Smooth muscle cell of the pulmonary artery (primary cell): ENCODE data around the gene TMOD4. TPM values are rescaled to one million over a fixed set of nuclear protein-coding genes. Genes with fewer than 3 reads are reported as not detected.

Experiments
- total RNA-seq: library from RNA; depleted of rRNA; stranded (reverse); fragments of >200 nt; gene quantifications from 2 replicates; pipeline ENCODE4 v1.2.3, GENCODE V29; 2014

TMOD4 gene
- not detected in 2 replicates for total RNA-seq

DNA sequence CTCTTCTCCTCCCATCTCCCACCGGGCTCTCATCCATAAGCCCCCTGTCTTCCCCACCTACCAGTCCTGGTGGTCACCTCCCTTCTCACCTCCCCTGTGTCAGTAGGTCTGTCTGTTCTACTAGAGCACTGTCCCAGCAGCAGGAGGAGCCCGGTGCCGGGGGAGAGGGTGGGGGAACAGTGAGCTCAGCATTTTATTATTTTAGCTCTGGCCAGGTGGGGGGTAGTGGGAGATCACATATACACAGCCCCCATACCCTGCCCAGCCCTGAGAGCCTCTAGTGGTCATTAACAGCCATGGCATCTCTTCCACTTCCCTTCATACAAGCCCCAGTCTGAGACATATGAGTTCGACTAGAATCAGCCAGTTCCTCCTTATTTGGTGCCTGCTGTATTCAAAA is at the start of gene TMOD4:
TSS of gene TMOD4 (minus strand) at position 119 of the 400 bp plus-strand sequence. CDS start 1,106 bp downstream, outside the sequence.

DNA sequence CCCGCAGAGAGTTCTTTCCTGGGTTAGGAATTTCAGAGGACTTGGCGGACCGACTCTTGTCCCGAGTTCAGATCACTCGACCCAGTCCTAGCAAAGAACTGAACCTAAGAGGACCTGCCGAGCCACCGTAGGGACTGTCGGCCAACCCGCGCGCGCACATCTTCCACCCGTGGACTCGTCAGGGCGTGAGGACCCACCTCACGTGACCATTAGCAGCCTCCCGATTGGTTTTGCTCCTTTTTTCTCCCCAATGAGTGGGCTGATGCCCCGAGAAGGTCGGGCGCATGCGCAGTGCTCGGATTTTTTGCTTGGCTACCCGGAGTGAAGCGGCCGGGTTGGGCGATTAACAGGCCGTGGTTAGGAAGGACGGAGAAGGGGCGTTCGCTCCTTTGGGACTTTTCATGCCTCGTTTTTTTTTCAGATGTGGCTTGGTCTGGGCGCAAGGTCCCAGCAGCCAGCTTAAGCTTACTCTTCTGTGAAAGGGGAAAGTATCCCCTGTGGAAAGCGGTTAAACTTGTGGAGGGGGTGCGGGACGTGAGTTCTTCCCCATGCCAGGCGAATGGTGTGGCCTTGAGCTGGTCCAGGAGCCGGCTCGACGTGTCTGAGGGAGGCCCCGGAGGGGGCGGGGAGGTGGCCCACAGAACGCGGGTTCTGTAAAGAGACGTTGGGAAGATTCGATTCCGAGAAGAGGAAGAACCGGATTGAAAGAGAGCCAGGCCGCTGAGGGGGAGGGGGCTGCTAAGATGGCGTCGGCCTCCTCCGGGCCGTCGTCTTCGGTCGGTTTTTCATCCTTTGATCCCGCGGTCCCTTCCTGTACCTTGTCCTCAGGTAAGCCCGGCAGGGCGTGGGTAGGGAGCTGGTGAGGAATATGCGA is 22.7 kb upstream of the TMOD4 start, which contains the start of gene PIP5K1A:
TSS of gene PIP5K1A (plus strand) at position 299 of the 874 bp plus-strand sequence. CDS start at position 744, 445 bp downstream.

DNA sequence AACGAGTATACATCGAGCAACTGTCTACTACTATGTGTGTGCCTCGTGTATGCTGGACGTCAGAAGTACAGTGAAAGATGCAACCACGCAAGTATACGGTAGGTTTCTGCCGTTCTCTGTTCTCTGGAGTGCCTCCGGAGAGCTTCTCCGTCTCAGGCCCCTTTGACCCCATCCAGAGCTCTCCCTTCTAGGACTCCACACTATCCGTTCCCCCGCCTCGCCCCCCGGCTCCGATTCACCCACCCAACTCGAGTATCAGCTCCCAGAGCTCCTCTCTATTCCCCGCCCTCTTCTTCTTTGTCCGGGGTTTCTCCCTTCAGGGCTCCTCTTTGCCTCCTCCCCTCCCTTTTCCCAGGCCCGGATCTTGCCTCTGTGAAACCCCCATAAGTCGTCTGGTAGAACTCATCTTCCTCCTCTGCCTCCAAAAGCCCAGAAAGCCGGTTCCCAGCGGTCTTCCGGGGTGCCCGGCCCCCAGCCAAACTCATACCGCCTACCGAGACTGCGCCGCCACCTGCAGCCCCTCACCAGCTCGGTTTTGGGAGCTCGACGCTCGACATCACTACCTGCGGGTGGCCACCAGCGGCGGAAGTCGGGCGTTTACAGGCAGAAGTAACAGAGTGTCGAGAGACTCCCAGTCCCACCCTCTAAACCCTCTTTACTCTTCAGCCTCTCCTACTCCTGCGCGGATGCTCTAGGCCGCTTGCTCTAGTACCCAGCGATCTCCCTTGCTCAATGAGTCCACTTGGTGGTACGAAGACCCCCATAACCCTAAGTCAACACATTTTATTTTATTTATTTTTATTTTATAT is 14.1 kb upstream of the TMOD4 start, which contains the start of gene VPS72:
TSS of gene VPS72 (minus strand) at position 561 of the 809 bp plus-strand sequence. CDS start at position 485, 76 bp downstream.

DNA sequence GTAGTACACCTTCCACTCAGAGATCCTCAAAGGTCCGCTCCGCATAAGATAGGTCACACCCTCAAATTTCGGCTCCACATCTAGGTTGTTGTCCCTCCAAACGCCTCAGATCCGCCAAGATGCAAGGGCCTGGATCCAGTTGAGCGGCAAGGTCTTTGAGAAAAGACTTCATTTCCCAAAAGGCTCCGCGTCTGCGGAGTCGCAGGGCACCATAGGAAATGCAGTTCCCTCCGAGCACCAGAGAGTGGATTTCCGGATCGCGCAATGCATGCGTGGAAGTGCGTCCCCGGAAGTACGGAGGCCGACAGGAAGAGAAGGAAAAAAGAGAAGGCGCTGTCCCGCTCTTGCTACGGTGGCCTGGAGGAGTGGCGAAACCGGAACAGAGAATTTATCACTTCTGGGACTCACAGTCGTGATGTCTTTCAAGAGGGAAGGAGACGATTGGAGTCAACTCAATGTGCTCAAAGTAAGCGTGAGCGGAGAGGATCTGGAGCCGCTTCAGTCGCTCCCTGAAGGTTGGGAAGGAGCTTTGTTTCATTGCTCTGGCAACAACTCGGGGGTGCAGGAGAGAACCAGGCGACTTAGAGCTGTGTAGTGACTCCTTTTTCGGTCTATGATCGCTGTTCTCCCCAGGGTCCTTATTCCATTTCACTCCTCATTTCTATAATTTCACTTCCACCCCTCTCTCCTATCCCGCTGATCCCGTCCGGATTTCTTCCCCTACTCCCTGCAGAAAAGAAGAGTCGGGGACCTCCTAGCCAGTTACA is 9.9 kb downstream of the TMOD4 start, which contains the start of the genes LYSMD1 and SCNM1:
TSS of gene LYSMD1 (minus strand) at position 165 of the 767 bp plus-strand sequence. CDS start 644 bp downstream, outside the sequence.
TSS of gene SCNM1 (plus strand) at position 407 of the 767 bp plus-strand sequence. CDS start at position 416, 9 bp downstream.

DNA sequence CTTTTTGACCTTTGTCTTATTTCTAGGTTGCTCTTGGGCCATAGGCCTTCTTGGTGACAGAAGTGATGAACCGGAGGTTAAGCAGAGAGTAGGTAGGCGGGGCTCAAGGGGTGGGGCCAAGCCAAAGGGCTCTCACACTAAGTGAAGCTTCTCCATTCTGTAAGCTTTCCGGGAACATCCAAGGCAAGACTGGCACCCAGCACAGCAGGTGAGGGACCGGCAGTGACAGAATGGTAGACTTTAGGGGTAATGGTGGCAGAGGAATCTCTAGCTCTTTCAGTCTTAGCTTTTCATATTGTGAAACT is 19.3 kb downstream of the TMOD4 start, which contains the start of gene TNFAIP8L2:
TSS of gene TNFAIP8L2 (plus strand) at position 135 of the 305 bp plus-strand sequence. CDS start 2,049 bp downstream, outside the sequence.

DNA sequence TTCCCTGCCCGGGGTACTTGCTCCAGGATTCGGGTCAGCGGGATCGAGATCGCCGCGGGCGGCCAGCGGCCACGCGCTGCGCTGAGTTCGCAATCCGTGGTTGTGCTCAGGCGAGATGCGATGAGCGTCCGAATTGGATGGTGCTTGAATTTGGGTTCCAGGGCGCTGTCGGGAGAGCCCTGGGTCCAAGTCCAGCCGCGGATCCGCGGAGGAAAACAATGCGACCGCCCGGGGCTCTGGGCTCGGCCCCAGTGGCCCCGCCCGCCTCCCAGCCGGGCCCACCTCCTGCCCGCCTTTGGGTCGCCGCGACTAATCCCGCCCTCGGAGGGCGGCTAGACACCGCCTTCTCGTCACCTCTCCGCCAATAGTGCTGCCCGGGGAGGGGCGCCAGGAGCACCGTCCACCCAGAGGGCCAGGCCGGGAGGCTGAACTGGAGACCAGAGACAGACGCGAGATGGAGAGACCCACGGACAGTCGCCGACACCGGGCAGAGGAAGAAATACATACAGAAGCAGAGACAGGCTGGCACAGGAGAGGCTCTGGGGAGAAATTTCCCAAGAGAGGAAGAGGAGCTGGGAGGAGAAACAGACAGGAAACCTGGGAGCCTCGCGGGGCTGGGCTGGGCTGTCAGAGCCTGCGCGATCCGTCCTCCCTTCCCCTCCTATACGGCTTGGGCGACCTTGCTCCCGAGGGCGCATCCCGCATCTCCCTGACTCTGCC is 29.2 kb downstream of the TMOD4 start, which contains the start of gene SEMA6C:
TSS of gene SEMA6C (minus strand) at position 220 of the 720 bp plus-strand sequence. CDS start 4,010 bp downstream, outside the sequence.

Other genes with a start within 250 kb of the TMOD4 start
- 27.1 and 32.0 TPM in 2 replicates for gene SETDB1, start 249.6 kb downstream of the TMOD4 start, total RNA-seq
- gene CERS2, start 201.1 kb downstream of the TMOD4 start, total RNA-seq = 174 and 190 TPM in 2 replicates
- gene ANXA9, start 193.7 kb downstream of the TMOD4 start, total RNA-seq = 0.20 TPM in 1 of 2 replicates, not detected in the other
- 10.8 and 21.2 TPM in 2 replicates for gene MINDY1, start 169.1 kb downstream of the TMOD4 start, total RNA-seq
- 8.3 and 9.1 TPM in 2 replicates for gene PRUNE1, start 167.5 kb downstream of the TMOD4 start, total RNA-seq
- 0.26 TPM in 2 replicates for gene BNIPL, start 139.4 kb downstream of the TMOD4 start, total RNA-seq
- 2.5 and 2.7 TPM in 2 replicates for gene C1orf56, start 128.2 kb downstream of the TMOD4 start, total RNA-seq
- gene CDC42SE1, start 116.4 kb downstream of the TMOD4 start, total RNA-seq = 39.7 and 50.0 TPM in 2 replicates
- gene MLLT11, start 115.6 kb downstream of the TMOD4 start, total RNA-seq = 4.5 and 8.2 TPM in 2 replicates
- 19.0 and 26.9 TPM in 2 replicates for gene GABPB2, start 105.2 kb downstream of the TMOD4 start, total RNA-seq
- gene SEMA6C, start 29.4 kb downstream of the TMOD4 start, total RNA-seq = 2.0 and 2.2 TPM in 2 replicates
- not detected in 2 replicates for gene TNFAIP8L2, start 19.3 kb downstream of the TMOD4 start, total RNA-seq
- 6.6 and 6.7 TPM in 2 replicates for gene LYSMD1, start 10.1 kb downstream of the TMOD4 start, total RNA-seq
- gene SCNM1, start 9.8 kb downstream of the TMOD4 start, total RNA-seq = 25.0 and 27.6 TPM in 2 replicates
- 27.1 and 27.8 TPM in 2 replicates for gene VPS72, start 14.2 kb upstream of the TMOD4 start, total RNA-seq
- 66.9 and 68.2 TPM in 2 replicates for gene PIP5K1A, start 22.6 kb upstream of the TMOD4 start, total RNA-seq
- 164 and 174 TPM in 2 replicates for gene PSMD4, start 78.8 kb upstream of the TMOD4 start, total RNA-seq
- gene ZNF687, start 106.3 kb upstream of the TMOD4 start, total RNA-seq = 11.2 and 12.5 TPM in 2 replicates
- gene PI4KB, start 151.4 kb upstream of the TMOD4 start, total RNA-seq = 49.5 and 56.3 TPM in 2 replicates
- gene RFX5, start 171.3 kb upstream of the TMOD4 start, total RNA-seq = 29.0 and 31.7 TPM in 2 replicates
- gene SELENBP1, start 196.7 kb upstream of the TMOD4 start, total RNA-seq = 27.1 and 59.5 TPM in 2 replicates
- 233 and 243 TPM in 2 replicates for gene PSMB4, start 223.6 kb upstream of the TMOD4 start, total RNA-seq